Right lobe of liver (tissue), 4 donors: ENCODE results near the gene NPAS2.

Source experiments
- CTCF ChIP-seq, 4 donors: fragments of 200-600 bp in 3 of 4; fragments of 450-650 bp in 1 of 4; IDR thresholded peaks; one replicate each; pipeline versions ENCODE4 v1.5.1 to v1.8.0; 2016 to 2022; ENCODE audit warnings: antibody characterized with exemption in 4 of 4, mild to moderate bottlenecking in 2 of 4
- POLR2A ChIP-seq: fragments of 450-650 bp; IDR thresholded peaks from one replicate; pipeline ENCODE4 v1.6.1; 2017; ENCODE audit warnings: antibody characterized with exemption, mild to moderate bottlenecking
- donor health status: DM: no; HTN: no; CAD: no.
- donor health status: DM: no; HTN: no; CAD: no.
- donor health status: DM: no; HTN: yes; CAD: no.

GRCh38 chr2:100924520-100925451 lies 104.8 kb downstream of the NPAS2 start:
- TF ChIP-seq CTCF (IDR thresholded peaks at IDR 0.05), result no peak
- peak; percentile 29 for TF ChIP-seq POLR2A
